Measurements from ENCODE around the gene HNRNPR.

Gene HNRNPR

GRCh38 chr1:23366146-23366545 lies 22.1 kb upstream of the HNRNPR start:
- Mint-ChIP-seq H3K9me3 (peaks cover 7% of the 10 kb centered on the region), H3K36me3 (ENCODE audit: insufficient read depth) (peaks cover 14% of the 10 kb centered on the region), H3K27me3 (no peaks in the 10 kb centered on the region), H3K4me3 (peak overlapping the region; percentile 26), H3K27ac (ENCODE audit: low read depth) (no peak overlapping the region), H3K4me1 (peaks cover 30% of the 10 kb centered on the region)
- DNase-seq (ENCODE audit: low spot score in 2 of 2) (no peak), ATAC-seq (replicated peaks; ENCODE audit: extremely low read depth, poor library complexity, severe bottlenecking) (no peak)

- DNase-seq (ENCODE audit: low spot score in 2 of 2), result no peak
- H3K36me3 Mint-ChIP-seq (ENCODE audit: insufficient read depth), result peaks cover 12% of the 10 kb centered on the region
- ATAC-seq (replicated peaks; ENCODE audit: extremely low read depth, poor library complexity, severe bottlenecking), result no peak
- no peak overlapping the region for H3K27ac Mint-ChIP-seq (ENCODE audit: low read depth)
- peaks cover 6% of the 10 kb centered on the region for H3K4me1 Mint-ChIP-seq
- H3K9me3 Mint-ChIP-seq, result peaks cover 24% of the 10 kb centered on the region
- H3K4me3 Mint-ChIP-seq, result no peak overlapping the region
- no peaks in the 10 kb centered on the region for H3K27me3 Mint-ChIP-seq
Measured at GRCh38 chr1:23362218-23362713, 18.2 kb upstream of the HNRNPR start.

- H3K27ac Mint-ChIP-seq (ENCODE audit: low read depth), result no peak overlapping the region
- no peaks in the 10 kb centered on the region for H3K27me3 Mint-ChIP-seq
- no peak for ATAC-seq (replicated peaks; ENCODE audit: extremely low read depth, poor library complexity, severe bottlenecking)
- H3K4me1 Mint-ChIP-seq, result no peaks in the 10 kb centered on the region
- peaks cover 11% of the 10 kb centered on the region for H3K36me3 Mint-ChIP-seq (ENCODE audit: insufficient read depth)
- H3K9me3 Mint-ChIP-seq, result peaks cover 24% of the 10 kb centered on the region
- no peak overlapping the region for H3K4me3 Mint-ChIP-seq
- DNase-seq (ENCODE audit: low spot score in 2 of 2), result no peak
Measured at GRCh38 chr1:23358310-23358875, 14.3 kb upstream of the HNRNPR start.

GRCh38 chr1:23357138-23357908 lies 13.2 kb upstream of the HNRNPR start:
- Mint-ChIP-seq H3K4me3 (no peak overlapping the region), H3K27ac (ENCODE audit: low read depth) (no peak overlapping the region), H3K4me1 (no peaks in the 10 kb centered on the region), H3K27me3 (no peaks in the 10 kb centered on the region), H3K9me3 (peaks cover 19% of the 10 kb centered on the region), H3K36me3 (ENCODE audit: insufficient read depth) (peaks cover 1% of the 10 kb centered on the region)
- no peak for ATAC-seq (replicated peaks; ENCODE audit: extremely low read depth, poor library complexity, severe bottlenecking)
- DNase-seq (ENCODE audit: low spot score in 2 of 2), result no peak

- Mint-ChIP-seq H3K27ac (ENCODE audit: low read depth) (no peak overlapping the region), H3K27me3 (no peaks in the 10 kb centered on the region), H3K36me3 (ENCODE audit: insufficient read depth) (no peaks in the 10 kb centered on the region), H3K9me3 (peaks cover 19% of the 10 kb centered on the region), H3K4me1 (no peaks in the 10 kb centered on the region), H3K4me3 (no peak overlapping the region)
- DNase-seq (ENCODE audit: low spot score in 2 of 2) (no peak), ATAC-seq (replicated peaks; ENCODE audit: extremely low read depth, poor library complexity, severe bottlenecking) (no peak)
Measured at GRCh38 chr1:23356471-23357137, 12.5 kb upstream of the HNRNPR start.

GRCh38 chr1:23354245-23354644 lies 10.2 kb upstream of the HNRNPR start:
- no peaks in the 10 kb centered on the region for H3K36me3 Mint-ChIP-seq (ENCODE audit: insufficient read depth)
- H3K27me3 Mint-ChIP-seq, result no peaks in the 10 kb centered on the region
- H3K27ac Mint-ChIP-seq (ENCODE audit: low read depth), result no peak overlapping the region
- no peak for DNase-seq (ENCODE audit: low spot score in 2 of 2)
- no peak overlapping the region for H3K4me3 Mint-ChIP-seq
- no peaks in the 10 kb centered on the region for H3K4me1 Mint-ChIP-seq
- H3K9me3 Mint-ChIP-seq, result peaks cover 4% of the 10 kb centered on the region
- ATAC-seq (replicated peaks; ENCODE audit: extremely low read depth, poor library complexity, severe bottlenecking), result no peak

GRCh38 chr1:23352096-23352695 lies 8.1 kb upstream of the HNRNPR start:
- Mint-ChIP-seq H3K36me3 (ENCODE audit: insufficient read depth) (no peaks in the 10 kb centered on the region), H3K4me1 (no peaks in the 10 kb centered on the region), H3K27ac (ENCODE audit: low read depth) (no peak overlapping the region), H3K27me3 (no peaks in the 10 kb centered on the region), H3K4me3 (no peak overlapping the region), H3K9me3 (no peaks in the 10 kb centered on the region)
- no peak for ATAC-seq (replicated peaks; ENCODE audit: extremely low read depth, poor library complexity, severe bottlenecking)
- DNase-seq (ENCODE audit: low spot score in 2 of 2), result no peak

GRCh38 chr1:23345920-23346319 lies 1.8 kb upstream of the HNRNPR start:
- no peak for DNase-seq (ENCODE audit: low spot score in 2 of 2)
- no peak overlapping the region for H3K4me3 Mint-ChIP-seq
- no peaks in the 10 kb centered on the region for H3K9me3 Mint-ChIP-seq
- no peaks in the 10 kb centered on the region for H3K27me3 Mint-ChIP-seq
- peaks cover 30% of the 10 kb centered on the region for H3K4me1 Mint-ChIP-seq
- no peak for ATAC-seq (replicated peaks; ENCODE audit: extremely low read depth, poor library complexity, severe bottlenecking)
- peaks cover 12% of the 10 kb centered on the region for H3K36me3 Mint-ChIP-seq (ENCODE audit: insufficient read depth)
- H3K27ac Mint-ChIP-seq (ENCODE audit: low read depth), result no peak overlapping the region

- Mint-ChIP-seq H3K4me3 (peak overlapping the region; percentile 95), H3K36me3 (ENCODE audit: insufficient read depth) (peaks cover 12% of the 10 kb centered on the region), H3K9me3 (no peaks in the 10 kb centered on the region), H3K27me3 (no peaks in the 10 kb centered on the region), H3K4me1 (peaks cover 39% of the 10 kb centered on the region), H3K27ac (ENCODE audit: low read depth) (peak overlapping the region; percentile 81)
- ATAC-seq (replicated peaks; ENCODE audit: extremely low read depth, poor library complexity, severe bottlenecking), result no peak
- no peak for DNase-seq (ENCODE audit: low spot score in 2 of 2)
Measured at GRCh38 chr1:23344987-23345472, 946 bp upstream of the HNRNPR start.

GRCh38 chr1:23343221-23344110 lies 618 bp downstream of the HNRNPR start:
- DNase-seq (ENCODE audit: low spot score in 2 of 2) (no peak), ATAC-seq (replicated peaks; ENCODE audit: extremely low read depth, poor library complexity, severe bottlenecking) (peak; percentile 3)
- H3K4me1 Mint-ChIP-seq, result peaks cover 52% of the 10 kb centered on the region
- H3K4me3 Mint-ChIP-seq, result peak overlapping the region; percentile 95
- peak overlapping the region; percentile 81 for H3K27ac Mint-ChIP-seq (ENCODE audit: low read depth)
- H3K36me3 Mint-ChIP-seq (ENCODE audit: insufficient read depth), result peaks cover 17% of the 10 kb centered on the region
- no peaks in the 10 kb centered on the region for H3K9me3 Mint-ChIP-seq
- no peaks in the 10 kb centered on the region for H3K27me3 Mint-ChIP-seq

- Mint-ChIP-seq H3K36me3 (ENCODE audit: insufficient read depth) (peaks cover 25% of the 10 kb centered on the region), H3K4me3 (peak overlapping the region; percentile 95), H3K27ac (ENCODE audit: low read depth) (peak overlapping the region; percentile 81)
Measured at GRCh38 chr1:23341931-23342692, 2.0 kb downstream of the HNRNPR start.

More at GRCh38 chr1:23341931-23342692, 2.0 kb downstream of the HNRNPR start:
- no peaks in the 10 kb centered on the region for H3K27me3 Mint-ChIP-seq
- peaks cover 55% of the 10 kb centered on the region for H3K4me1 Mint-ChIP-seq
- H3K9me3 Mint-ChIP-seq, result no peaks in the 10 kb centered on the region
- no peak for DNase-seq (ENCODE audit: low spot score in 2 of 2)
- ATAC-seq (replicated peaks; ENCODE audit: extremely low read depth, poor library complexity, severe bottlenecking), result no peak
